ENCODE data around the gene AMN.

- TF ChIP-seq CTCF (IDR thresholded peaks at IDR 0.05) (no peak), POLR2A (IDR thresholded peaks at IDR 0.05) (no peak)
Measured at GRCh38 chr14:102878174-102878969, 44.1 kb upstream of the AMN start.
